Stimulated activated CD4-positive, alpha-beta T cell treated with anti-CD3 and anti-CD28 coated beads, Interleukin-1b, Interleukin-23, amount 100 ng/mL, for 4 hours (primary cell): ENCODE measurements around the gene SLC7A1.

Experiments used
- DNase-seq, 2 donors: peaks; one replicate each; pipeline ENCODE4 v3.0.0-alpha.2; 2020; ENCODE audit warnings: low read depth in 2 of 2

Gene SLC7A1

DNA sequence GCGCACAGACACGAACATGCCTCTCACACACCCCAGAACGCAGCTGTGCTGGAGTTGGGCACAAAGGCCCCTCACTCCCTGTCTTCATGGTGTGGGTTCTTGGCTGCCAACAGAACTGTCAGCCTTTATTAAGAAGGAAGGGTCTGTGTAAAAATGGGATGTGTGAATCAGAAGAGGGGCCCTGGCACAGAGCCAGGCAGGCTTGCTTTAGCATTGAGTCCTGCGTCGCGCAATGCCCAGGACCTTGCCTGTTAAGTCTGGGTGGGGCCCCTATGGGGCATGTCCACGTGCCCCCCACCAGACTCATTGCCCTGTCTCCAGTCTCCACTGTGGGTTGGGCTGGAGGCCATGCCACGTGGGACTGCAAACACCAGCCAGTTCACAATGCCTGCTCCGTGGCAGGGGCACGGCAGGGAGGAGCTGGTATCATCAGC lies 84.8 kb downstream of the SLC7A1 start:
- no peak for DNase-seq

GRCh38 chr13:29509999-29510589 lies 85.4 kb downstream of the SLC7A1 start:
- no peak for DNase-seq

DNA sequence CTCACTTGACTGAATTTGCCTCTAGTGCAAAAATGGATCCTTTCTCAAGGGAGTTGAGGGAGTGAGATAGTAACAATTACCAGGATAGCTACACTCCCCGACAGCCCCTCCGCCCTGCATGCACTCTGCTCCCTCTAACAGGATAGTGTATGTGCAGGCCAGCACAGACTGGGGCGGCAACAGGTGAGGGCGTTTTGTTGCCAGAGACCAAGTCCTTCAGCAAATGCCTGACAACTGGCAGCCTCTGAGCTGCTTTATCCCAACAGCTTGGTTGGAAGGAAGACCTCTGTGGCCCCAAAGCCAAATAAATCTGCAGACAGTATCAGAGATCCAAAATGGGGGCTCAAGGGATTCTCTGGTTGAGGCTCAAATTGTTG lies 86.6 kb downstream of the SLC7A1 start:
- no peak for DNase-seq

GRCh38 chr13:29508130-29508875 lies 87.2 kb downstream of the SLC7A1 start:
- DNase-seq, result peak; percentile 62 to 64

- DNase-seq, result no peak
Observed at GRCh38 chr13:29507356-29507755, 88.1 kb downstream of the SLC7A1 start.

DNA sequence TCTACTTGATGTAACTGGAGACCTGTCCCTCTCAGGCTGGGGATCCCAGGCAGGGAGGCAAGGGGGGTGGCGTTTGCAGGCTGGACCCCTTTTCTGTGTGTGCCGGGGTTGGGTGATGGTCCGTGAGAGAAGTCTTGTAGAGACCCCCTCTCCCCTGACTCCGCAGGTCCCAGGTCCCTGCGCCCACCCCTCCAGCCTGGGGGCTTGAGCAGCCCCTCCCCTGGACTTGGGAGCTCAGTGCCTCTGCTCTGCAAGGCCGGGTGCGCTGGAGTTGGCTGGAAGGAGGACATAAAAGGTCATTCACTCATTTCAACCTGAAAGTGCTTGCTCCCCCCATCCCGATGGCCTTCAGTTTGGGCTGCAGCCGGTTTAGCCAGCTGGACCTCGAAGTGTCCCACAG lies 89.5 kb downstream of the SLC7A1 start:
- DNase-seq, result no peak

- no peak for DNase-seq
Observed at GRCh38 chr13:29505511-29505910, 90.0 kb downstream of the SLC7A1 start.

GRCh38 chr13:29504691-29505090 lies 90.8 kb downstream of the SLC7A1 start:
- no peak for DNase-seq

GRCh38 chr13:29503041-29503837 lies 92.2 kb downstream of the SLC7A1 start:
- peak in 1 of 2 donors; percentile 15 for DNase-seq

- DNase-seq, result no peak
Observed at GRCh38 chr13:29502391-29503008, 93.0 kb downstream of the SLC7A1 start.

DNA sequence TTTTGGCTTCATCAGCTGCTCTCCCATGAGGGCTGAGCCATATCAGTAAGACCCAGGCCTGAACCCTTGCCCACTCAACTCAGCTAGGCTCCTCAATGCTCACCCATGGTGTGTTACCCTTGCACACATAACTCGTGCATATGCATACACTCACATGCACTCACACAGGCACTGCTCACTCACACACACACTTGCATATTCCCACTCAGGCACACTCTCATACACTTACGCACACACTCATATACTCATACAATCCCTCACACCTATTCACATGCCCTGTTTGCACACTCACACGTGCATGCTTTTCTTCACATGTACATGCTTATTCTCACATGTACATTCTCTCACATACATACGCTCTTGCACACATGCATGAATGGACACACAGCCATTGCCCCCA lies 93.8 kb downstream of the SLC7A1 start:
- no peak for DNase-seq

DNA sequence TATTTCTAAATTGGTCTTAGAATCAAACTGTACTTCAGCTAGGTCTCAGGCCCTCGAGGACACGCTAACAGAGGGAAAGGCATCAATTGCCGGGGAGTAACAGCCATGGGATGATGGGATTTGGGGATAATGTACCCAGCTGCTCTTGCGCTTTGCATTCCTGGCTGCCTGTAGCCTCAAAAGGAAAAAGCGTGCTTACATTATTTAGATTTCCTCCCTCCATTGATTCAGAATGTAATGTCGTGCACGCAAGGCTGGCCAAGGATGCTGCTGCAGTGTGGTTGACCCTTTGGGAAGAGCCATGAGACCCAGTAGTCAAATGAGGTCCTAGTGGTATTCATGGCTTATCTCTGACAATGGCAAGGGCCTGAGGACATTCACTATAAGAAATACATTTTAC lies 95.1 kb downstream of the SLC7A1 start:
- no peak for DNase-seq

DNA sequence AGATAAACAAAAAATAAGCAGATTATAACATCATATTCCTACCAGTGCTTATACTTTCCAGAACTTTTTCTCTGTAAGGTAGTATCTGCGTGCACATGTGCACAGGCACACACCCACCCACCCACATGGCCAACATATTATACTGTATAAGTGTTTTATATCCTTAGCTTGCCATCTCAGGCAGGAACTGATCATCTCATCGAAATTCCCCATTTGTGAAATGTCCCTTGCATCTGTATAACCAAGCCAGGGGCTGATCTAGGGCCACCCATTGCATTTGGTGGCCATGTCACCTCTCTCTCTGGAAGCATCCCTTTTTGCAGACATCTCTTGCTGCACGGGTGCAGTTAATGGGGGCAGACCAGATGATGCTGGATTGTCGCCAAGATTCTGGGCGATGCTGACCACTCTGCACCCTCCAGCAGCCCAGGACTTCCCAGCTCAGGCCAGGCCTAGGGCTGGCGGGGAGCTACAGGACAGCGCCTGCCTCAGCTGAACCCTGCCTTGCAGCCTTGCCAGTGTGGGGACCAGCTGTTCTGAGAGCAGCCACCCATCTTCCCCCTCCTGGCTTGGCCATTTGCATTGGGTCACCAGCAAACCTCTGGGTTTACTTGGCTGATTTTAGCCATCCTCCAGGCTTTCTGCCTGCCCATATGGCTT lies 95.9 kb downstream of the SLC7A1 start:
- no peak for DNase-seq

DNA sequence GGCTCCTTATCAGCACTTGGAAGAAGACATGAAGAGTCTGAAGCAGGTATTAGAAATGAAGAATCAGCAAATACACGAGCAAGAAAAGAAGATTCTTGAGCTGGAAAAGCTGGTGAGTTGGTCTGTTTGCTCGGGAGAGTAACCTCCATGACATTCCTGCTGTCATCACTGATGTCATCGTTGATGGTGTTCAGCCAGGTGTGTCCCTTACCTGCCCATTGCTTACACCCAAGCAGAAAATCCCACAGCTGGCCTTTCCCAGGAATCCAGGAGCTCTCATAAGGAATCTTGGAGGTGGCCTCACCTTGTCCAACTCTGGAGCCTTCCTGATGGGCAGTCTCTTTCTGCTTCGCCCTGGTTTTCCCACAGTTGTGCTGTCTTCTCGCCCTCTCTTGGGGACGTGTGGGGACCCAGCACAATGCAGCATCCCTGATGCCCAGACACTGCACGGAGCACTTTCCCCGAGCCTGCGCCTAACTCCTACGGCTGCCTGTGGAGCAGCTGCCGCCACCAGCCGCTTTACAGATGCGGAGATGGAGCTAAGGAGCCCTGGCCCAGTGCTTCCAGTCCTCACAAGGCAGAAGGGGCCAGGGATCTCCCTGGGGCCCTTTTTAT lies 97.0 kb downstream of the SLC7A1 start:
- DNase-seq, result no peak

- no peak for DNase-seq
Observed at GRCh38 chr13:29497137-29497654, 98.3 kb downstream of the SLC7A1 start.

GRCh38 chr13:29496241-29496712 lies 99.2 kb downstream of the SLC7A1 start:
- DNase-seq, result no peak

GRCh38 chr13:29494520-29494919 lies 101.0 kb downstream of the SLC7A1 start:
- DNase-seq, result no peak

DNA sequence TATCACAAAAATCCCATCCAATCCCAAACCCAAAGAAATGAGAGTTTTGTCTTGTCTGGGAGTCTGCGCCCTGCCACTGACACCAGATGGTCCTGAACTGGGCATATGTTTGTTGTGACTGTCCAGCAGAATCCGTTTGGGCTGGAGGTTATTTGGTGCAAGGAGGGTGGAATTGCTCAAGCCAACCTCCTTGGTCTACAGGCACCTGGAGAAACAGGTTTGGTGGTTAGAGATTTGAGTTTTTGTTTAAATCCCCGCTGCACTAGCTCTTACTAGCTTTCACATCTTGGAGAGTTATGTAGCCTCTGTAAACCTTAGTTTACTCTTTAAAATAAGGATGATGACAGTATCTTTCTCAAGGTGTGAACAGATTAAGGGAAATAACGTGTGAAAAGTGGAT lies 101.7 kb downstream of the SLC7A1 start:
- no peak for DNase-seq

DNA sequence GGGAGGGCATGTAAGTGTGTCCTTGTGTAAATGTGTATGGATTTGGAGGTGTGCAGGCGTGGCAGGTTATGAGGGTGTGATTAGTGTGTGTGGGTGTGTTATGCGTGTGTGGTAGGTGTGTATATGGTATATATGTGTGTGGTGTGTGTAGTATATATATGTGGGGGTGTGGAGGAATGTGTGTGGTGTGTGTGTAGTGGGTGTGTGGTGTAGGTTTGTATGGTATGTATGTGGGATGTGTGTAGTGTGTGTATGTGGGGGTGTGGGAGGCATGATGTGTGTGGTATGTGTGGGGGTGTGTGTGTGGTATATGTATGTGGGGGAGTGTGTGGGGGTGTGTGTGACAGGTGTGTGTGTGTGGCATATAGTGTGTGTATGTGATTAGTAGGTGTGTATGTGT lies 104.2 kb downstream of the SLC7A1 start:
- DNase-seq, result no peak

DNA sequence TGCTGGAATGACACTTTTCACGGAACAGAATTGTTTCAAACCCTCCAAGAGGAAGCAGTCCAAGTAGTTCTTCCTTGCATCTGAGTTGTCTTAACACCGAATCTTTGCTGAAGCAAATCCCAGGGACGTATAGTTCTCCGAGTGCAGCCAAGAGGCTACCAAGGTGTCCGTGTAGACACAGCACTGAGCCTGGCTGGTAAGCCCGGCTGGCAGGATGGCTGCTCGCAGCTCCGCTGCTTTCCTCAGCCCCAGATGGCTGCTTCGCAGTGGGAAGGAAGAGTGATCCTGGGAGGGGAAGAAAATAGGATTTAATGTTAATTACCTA lies 105.0 kb downstream of the SLC7A1 start:
- DNase-seq, result no peak
